GM21717 (cell line): ENCODE results near the gene KLC3.
"Not testable (repeated sequence)": the region's sequence is repeated elsewhere in the genome, so short reads cannot be mapped to it uniquely, and the experiment has no call there.

Source experiments
- ATAC-seq: cut with Tn5 transposase; IDR thresholded peaks from one replicate; pipeline ENCODE4 v1.9.1; 2021; ENCODE audit warnings: mild to moderate bottlenecking, moderate library complexity; ENCODE audit not compliant: unreplicated experiment

KLC3 gene

GRCh38 chr19:45315304-45315703, 25.2 kb upstream of the KLC3 start:
- ATAC-seq: no peak

DNA sequence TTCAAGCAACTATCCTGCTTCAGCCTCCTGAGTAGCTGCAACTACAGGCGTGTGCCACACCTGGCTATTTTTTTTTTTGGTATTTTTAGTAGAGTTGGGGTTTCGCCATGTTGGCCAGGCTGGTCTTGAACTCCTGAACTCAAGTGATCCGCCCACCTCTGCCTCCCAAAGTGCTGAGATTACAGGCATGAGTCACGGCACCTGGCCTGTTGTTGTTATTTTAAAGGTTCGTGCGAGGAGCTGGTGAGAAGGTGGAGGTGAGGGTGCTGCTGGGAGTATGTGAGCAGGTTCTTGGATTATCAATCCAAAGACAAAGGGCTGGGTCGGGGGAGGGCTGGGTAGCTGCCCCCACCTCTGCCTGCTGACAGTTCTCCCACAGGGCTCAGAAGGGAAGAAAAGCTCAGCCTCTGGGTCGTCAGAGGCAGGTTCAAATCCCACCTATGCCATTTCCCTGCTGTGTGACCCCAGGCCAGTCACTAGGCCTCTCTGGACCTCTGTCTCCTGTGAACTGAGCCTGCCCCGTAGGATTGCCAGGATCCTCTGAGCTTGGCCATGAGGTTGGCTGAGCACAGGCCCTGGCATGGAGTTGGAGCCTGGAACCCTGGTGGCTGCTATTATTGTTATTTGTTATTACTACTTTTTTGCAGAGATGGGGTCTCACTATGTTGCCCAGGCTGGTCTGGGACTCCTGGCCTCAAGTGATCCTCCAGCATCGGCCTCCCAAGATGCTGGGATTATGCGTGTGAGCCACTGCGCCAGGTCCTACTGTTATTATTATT, 19.4 kb upstream of the KLC3 start:
- no peak for ATAC-seq

GRCh38 chr19:45321848-45322247, 18.7 kb upstream of the KLC3 start:
- no peak for ATAC-seq

- no peak for ATAC-seq
Observed at GRCh38 chr19:45322311-45322710, 18.2 kb upstream of the KLC3 start.

GRCh38 chr19:45322744-45323281, 17.7 kb upstream of the KLC3 start, which contains the start of gene CKM:
CKM (minus strand) TSS chr19:45322875; CDS start chr19:45319713, 3,162 bp downstream.
- no peak for ATAC-seq

DNA sequence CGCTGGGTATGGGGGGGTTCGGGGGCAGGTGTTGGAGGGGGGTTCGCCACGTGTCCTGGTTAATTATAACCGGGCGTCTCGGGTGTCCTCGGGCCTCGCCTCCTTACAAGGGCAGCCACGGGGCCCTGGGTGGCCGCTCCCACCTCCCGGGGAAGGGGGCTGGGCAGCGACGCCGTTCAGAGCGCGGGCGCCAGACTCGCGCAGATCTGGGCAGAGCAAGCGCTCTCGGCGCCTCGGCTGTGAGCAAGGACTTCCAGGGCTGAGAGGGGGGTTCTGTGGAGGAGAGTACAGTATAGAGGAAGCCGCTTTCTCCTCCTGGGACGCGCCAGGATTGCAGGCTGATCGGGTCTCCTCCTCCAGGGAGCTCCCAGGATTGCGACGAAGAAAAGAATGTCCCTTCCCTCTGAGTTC, 16.9 kb upstream of the KLC3 start:
- no peak for ATAC-seq

- ATAC-seq: no peak
Observed at GRCh38 chr19:45324349-45324907, 16.1 kb upstream of the KLC3 start.

GRCh38 chr19:45327404-45328143, 13.0 kb upstream of the KLC3 start:
- no peak for ATAC-seq

- no peak for ATAC-seq
Observed at GRCh38 chr19:45331411-45331810, 9.1 kb upstream of the KLC3 start.

DNA sequence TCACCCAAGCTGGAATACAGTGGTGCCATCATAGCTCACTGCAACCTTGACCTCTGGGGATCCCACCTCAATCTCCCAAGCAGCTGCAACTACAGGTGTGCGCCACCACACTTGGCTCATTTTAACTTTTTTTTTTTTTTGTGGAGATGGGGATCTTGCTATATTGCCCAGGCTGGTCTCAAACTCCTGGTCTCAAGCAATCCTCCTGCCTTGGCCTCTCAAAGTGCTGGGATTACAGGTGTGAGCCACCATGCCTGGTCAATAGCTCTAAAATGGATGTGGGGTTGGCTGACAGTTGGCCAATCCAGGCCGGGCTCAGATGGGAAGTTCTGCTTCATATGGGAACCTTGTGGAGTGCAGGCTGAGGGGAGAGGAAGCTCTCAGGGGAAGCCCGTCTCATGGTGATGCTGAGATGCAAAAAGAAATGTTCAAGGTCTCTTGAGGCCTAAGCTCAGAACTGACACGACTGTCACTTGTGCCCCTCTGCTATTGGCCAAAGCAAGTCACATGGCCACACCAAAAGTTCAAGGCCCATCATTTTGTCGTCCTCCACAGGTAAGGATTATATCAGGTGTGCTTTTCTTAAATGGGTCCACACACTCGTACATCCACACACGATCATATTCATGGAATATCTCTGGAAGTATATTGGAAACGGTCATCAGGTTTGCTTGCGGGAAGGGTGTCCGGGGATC, 6.8 kb upstream of the KLC3 start:
- ATAC-seq: no peak

- ATAC-seq: not testable (repeated sequence)
Observed at GRCh38 chr19:45334881-45335280, 5.7 kb upstream of the KLC3 start.

DNA sequence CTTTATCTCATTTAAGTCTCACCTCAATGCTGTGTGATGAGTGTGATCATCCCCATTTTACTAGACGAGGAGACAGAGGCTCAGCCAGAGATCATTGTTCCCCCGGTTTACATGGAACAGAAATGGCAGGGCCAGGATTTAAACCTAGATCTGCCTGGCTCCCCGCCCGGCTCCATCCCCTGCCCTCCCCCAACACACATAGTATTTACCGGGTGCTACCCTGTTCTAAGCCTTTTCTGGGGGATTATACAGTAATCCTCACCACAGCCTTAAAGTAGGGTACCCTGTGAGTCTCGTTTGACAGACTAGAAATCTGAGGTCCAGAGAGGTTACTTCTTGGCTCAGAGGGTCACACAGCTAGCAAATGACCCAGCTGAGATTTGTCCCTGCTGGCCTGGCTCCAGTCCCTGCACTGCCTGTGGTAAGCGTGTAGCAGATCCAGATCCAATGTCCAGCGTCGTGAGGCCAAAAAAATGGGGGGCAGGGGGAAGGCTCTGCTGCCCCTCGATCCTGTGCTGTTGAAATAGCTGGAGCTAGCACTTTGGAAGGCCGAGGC, 3.8 kb upstream of the KLC3 start:
- ATAC-seq: no peak

GRCh38 chr19:45339629-45340028, 921 bp upstream of the KLC3 start:
- no peak for ATAC-seq

DNA sequence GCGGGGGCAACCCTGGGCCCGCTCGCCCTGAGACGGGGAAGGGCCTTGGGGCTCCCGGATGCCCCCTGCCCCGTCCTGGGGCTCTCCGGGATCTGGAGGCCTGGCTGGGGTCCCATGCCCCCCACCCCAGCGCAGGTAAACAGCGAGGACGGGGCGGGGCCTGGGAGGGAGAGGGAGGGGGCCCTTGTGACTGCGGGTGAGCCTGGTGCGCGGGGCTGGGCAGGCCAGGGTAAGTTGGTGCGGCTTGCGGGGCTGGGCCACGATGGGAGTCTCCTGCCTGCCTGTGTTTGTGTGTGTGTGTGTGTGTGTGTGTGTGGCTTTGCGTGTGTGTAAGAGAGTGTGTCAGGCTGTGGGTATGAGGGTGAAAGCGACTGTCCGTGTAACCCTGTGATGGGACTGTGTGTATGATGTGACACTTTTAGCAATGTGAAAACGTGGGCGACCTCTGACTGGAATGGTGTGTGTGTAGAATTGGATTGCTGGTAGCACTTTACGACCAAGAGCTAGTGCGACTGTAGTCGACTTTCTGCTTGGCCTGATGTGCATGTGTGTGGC, 426 bp downstream of the KLC3 start:
- no peak for ATAC-seq

GRCh38 chr19:45342911-45343310, 2.4 kb downstream of the KLC3 start:
- no peak for ATAC-seq

DNA sequence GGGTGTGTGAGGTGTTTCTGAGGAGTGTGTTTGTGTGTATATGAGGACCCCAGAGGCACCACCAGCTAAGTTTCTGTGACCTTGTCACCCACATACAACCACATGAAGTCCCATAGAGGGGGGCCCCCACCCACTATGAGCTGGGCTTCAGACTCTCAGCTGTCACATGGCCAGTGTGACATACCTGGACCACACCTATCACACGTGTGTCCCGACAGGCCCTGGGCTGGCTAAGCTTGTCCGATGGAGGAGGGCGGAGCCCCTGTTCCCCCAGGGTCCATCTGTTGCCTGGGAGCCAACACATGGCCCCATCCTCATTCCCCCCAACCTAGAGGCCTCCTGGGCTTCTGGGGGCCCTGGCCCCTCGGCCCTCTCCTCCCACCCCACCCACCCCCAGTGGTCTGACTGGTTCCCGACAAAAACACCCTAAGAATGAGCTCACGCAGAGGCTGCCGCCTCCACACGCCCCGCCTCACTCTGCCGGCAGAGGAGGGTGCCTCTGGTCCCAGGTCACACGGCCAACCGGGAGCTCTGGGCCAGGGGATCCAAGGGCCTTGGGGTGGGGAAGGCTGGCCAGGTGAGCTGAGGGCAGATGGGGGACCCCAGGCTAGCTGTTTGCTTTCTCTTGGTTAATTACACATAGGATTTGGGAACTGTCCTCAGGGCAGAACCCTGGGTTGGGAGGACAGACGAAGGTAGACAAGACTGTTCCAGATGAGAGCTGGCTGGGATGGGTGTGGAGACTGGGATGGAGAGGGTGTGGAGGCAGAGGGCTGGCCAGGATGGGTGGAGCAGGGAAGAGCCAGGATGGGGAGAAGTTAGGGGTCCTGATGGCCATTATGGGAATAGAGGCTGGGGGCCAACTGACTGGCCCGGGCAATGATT, 4.3 kb downstream of the KLC3 start:
- no peak for ATAC-seq

DNA sequence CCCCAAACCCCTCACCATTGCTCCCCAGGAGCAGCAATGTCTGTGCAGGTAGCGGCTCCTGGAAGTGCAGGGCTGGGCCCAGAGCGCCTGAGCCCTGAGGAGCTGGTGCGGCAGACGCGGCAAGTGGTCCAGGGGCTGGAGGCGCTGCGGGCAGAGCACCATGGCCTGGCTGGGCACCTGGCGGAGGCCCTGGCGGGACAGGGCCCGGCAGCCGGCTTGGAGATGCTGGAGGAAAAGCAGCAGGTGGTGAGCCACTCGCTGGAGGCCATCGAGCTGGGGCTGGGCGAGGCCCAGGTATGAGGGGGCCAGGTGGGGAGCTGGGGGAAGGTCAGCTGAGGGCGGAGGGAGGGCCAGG, 4.9 kb downstream of the KLC3 start:
- ATAC-seq: no peak

- no peak for ATAC-seq
Observed at GRCh38 chr19:45346449-45346848, 5.9 kb downstream of the KLC3 start.

GRCh38 chr19:45347570-45348366, 7.2 kb downstream of the KLC3 start:
- no peak for ATAC-seq
